HG02763 (cell line): ENCODE data around the gene TCL1B.

Experiments
- ATAC-seq: cut with Tn5 transposase; IDR thresholded peaks from one replicate; pipeline ENCODE4 v1.9.1; 2021; ENCODE audit warnings: mild to moderate bottlenecking, moderate library complexity; ENCODE audit not compliant: unreplicated experiment

The TCL1B gene

DNA sequence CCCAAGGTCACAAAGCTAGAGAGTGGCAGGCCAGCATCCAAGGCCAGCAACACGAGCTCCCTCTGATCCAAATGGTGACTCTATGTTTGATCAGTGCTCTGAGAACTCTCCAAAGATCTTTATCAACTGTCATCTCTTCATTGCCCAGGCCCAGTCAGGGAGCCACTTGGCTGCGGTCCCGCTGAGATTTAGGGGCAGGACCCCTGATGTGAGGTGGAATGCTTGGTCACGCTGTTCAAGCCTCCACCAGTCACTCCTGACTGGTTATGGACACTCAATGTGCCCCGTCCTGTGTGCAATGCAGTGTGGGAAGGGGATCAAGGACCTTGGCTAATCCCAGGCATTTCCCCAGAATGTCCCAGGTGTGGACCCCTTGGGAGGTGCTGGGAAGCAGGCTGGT is 19.8 kb upstream of the TCL1B start:
- ATAC-seq = no peak

DNA sequence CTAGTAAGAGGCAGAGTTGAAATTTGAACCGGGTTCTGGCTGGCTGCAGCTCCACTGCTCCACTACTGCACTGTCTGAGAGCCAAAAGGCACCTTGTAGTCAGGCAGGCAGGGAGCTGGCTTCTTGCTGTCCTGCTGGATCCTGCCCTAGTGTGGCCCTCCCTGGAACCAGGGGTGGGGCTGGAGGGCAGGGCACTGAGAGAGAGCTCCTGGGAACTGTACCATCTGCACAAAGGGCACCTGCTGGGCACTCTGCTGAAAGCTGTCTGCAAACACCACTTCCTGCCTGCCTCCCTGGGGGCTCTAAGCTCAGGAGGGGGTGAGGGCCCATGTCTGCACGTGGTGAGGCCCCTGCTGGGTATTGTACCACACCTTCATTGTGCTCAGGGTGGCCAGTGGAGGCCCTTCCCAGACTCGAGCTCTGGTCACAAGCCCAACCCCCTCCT is 19.0 kb upstream of the TCL1B start:
- no peak for ATAC-seq

- no peak for ATAC-seq
Measured at GRCh38 chr14:95668235-95668772, 17.9 kb upstream of the TCL1B start.

- ATAC-seq = no peak
Measured at GRCh38 chr14:95674613-95675012, 11.6 kb upstream of the TCL1B start.

- ATAC-seq = no peak
Measured at GRCh38 chr14:95675486-95675885, 10.7 kb upstream of the TCL1B start.

DNA sequence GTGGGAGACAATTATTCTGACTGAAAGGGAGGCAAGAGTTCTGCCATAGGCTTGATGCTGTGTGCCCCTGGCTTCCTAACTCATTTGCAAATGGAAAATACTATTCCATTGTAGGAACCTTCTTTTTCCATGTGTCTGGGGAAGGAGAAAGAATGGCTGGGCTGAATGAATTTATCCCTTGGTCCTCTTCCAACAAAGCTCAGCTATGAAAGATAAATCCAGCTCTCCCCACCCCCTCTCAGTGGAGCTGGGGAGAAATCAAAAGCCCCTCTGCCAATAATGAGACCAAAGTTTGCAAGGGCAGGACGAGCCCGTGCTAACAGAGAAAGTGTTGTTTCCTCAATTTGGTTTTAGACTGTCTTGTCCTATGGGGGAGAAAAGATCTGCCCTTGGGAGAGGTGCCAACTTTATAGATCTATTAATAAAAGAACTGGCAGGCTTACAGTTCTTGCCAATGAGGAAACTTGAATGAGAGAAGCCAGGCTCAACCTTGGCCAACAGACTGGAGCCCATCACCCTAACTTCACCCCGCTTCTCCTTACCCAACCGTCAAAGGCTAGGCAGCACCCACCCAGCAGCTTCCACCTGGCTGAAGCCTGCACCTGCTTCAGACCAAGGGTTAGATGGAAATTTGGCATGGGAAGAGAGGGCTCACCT is 8.9 kb upstream of the TCL1B start:
- ATAC-seq = no peak

GRCh38 chr14:95679148-95679815 is 6.9 kb upstream of the TCL1B start:
- no peak for ATAC-seq

GRCh38 chr14:95679998-95680735 is 6.1 kb upstream of the TCL1B start:
- no peak for ATAC-seq

- ATAC-seq = no peak
Measured at GRCh38 chr14:95681153-95681552, 5.1 kb upstream of the TCL1B start.

DNA sequence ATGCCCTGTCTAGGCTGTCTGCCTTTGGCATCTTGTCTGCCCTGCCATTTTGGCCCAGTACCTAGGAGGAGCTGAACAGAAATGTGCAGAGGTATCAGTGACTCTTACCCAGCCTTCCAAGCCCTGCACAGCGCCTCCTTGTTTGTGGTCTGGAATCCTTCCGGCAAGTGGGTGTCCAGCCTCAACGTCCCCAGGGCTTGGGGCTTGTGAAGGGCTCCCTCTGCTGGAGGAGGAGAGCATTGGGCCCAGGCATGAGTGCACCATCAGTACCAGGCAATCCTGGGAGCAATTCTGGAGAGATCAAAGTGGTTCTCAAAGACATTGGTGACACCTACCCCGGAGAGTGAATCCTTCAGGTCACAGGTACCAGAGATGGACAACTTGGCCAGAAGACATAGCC is 2.4 kb upstream of the TCL1B start:
- no peak for ATAC-seq

GRCh38 chr14:95686935-95687334 is 709 bp downstream of the TCL1B start:
- ATAC-seq = no peak

- ATAC-seq = no peak
Measured at GRCh38 chr14:95689441-95689840, 3.2 kb downstream of the TCL1B start.

- ATAC-seq = no peak
Measured at GRCh38 chr14:95690815-95691214, 4.6 kb downstream of the TCL1B start.

- no peak for ATAC-seq
Measured at GRCh38 chr14:95691591-95691990, 5.4 kb downstream of the TCL1B start.

DNA sequence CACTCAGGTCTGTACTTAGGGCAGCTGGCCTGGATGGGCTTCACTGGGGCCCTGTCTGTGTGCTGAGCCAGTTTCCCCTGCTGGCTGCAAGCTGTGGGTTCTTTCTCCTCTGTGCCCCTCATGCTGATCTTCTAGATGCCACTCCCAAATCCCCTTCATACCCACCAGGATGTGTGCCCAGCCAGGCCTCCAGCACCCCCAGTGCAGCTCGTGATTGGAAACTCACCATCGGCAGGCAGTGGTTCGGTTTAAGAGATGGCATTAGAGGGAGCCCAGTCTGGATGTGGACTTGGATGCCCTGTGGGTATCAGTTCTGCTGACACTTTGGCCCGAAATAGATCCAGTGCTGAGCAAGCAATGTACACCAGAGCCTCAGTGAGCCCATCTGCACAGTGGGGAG is 5.9 kb downstream of the TCL1B start:
- ATAC-seq = no peak

DNA sequence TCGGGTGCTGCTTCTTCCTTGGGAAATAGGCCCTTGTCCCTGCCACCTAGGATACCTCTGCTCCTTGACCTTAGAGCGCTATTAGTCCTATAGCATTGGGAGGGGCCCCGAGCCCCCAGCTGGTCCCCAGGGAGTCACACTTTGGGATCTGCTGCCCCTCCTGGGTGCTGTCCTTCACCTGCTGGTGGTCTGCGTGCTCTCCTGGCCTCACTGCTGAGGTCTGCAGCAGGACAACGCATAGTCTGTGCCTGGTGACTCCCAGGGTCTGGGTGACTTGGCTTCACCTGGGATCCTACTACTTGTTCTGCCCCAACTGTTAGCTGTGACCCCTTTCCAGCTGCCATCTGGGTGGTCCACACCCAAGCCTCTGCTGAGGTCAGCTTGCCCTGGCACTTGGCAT is 8.8 kb downstream of the TCL1B start:
- ATAC-seq = no peak

- no peak for ATAC-seq
Measured at GRCh38 chr14:95695913-95696312, 9.7 kb downstream of the TCL1B start.

- no peak for ATAC-seq
Measured at GRCh38 chr14:95696741-95697140, 10.5 kb downstream of the TCL1B start.

DNA sequence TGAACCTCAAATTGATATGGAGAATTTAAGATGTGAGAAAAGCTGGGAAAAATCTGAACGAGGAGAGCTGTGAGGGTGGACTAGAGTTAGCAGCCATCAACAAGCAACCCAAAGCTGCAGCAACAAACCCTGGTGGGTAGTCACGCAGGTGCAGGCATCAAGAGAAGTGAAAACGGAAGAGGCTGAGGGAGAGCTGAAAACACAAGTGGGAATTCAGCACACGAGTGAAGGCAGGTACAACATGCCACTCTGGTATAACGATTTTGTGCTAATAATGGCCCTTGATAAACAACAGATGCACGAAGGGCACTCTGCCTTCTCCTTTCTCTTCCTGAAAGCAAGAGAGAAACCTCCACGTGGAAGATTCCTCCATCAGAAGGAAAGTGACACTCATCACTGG is 11.5 kb downstream of the TCL1B start:
- ATAC-seq = peak; percentile 54

DNA sequence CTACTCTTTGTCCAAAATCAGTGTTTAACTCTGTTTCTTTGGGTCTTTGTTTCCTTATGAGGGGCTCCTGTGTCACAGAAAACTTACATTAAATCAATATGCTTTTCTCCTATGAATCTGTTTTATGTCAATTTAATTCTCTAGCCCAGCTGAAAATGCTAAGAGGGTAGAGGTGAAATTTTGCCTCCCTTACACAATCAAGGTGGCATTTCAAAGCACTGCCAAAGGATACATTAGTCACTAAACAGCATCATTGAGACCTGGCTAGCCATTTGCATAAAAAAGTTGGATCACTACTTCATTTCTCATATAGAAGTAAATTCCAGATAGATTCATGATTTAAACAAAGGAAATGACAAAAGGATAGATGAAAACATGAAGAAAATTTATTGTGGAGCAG is 12.1 kb downstream of the TCL1B start:
- no peak for ATAC-seq

DNA sequence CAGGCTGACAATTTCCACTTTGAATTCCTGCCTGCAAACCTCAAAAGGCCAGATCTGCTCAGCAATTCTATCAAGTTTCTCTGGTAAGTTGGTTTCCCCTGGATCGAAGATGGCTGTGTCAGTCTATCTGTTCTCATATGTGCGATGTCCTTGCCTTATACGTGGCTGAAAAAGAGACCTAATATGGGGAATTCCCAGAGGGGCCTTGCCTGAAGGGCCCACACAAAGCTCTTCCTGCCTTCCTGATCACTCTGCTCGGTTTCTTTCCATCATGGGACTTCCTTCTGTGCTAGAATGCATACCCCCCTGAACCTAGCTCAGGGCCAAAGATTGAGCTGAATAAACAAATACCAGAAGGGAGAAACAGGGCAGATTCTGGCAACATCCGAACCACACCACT is 13.2 kb downstream of the TCL1B start:
- peak; percentile 47 for ATAC-seq
